ENCODE measurements around the gene HOMER3.

Gene HOMER3

GRCh38 chr19:18879579-18880373 is 61.2 kb downstream of the HOMER3 start:
- peak in 1 of 2 donors; percentile 26 for DNase-seq (ENCODE audit: low read depth in 2 of 2)

Data from stimulated activated CD8-positive, alpha-beta memory T cell treated with anti-CD3 and anti-CD28 coated beads, Interleukin-15, amount 100 ng/mL, for 48 hours (primary cell).